ENCODE results near the gene SHROOM1.

SHROOM1 gene

DNA sequence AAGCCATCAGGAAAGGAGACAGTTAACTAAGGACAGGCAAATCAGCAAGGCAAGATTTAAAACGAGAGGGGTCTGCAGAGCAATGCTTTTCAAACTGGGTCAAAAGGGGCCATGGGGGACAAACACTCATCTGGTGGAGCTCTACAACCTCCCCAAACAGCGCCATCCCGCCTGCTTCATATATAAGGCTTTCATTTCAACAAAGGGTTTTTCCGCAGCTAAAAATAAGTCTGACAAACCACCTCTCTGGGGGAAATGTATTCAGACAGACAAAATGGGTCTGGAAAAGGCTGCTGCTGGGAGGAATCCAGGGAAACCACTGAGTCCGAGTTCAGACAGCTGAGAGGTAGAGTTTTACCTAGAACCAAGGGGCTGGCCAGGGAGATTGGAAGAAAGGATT, 45.1 kb downstream of the SHROOM1 start:
- H3K27ac Mint-ChIP-seq: no peak overlapping the region
- no peaks in the 10 kb centered on the region for H3K9me3 Mint-ChIP-seq
- no peak for ATAC-seq
- H3K27me3 Mint-ChIP-seq: peaks cover 30% of the 10 kb centered on the region
- DNase-seq: no peak
- H3K4me1 Mint-ChIP-seq: peaks cover 19% of the 10 kb centered on the region
- H3K4me3 Mint-ChIP-seq: no peak overlapping the region

GRCh38 chr5:132782101-132782500, 48.3 kb downstream of the SHROOM1 start:
- Mint-ChIP-seq H3K27me3 (peaks cover 56% of the 10 kb centered on the region), H3K27ac (no peak overlapping the region), H3K4me3 (no peak overlapping the region), H3K9me3 (no peaks in the 10 kb centered on the region), H3K4me1 (peaks cover 33% of the 10 kb centered on the region)
- no peak for ATAC-seq
- DNase-seq: no peak

DNA sequence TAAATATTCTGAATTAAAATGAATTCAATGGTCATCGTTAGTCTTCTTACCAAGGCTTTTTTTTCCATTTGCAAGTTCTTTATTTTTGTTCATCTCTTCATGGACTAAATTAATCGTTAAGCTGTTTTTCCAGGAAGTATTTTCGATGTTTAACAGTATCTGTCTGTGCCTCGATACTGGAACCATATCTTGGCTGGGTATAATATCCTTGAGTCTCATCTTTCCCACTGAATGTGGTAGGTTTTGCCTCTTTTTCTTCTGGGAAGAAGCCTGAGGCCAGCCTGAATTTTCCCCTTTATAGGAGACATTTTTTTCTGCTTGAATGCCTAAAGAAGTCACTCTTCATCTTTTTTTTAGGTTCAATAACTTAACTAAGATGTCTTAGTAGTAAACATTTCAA, 49.4 kb downstream of the SHROOM1 start:
- Mint-ChIP-seq H3K9me3 (no peaks in the 10 kb centered on the region), H3K4me1 (peaks cover 39% of the 10 kb centered on the region), H3K4me3 (no peak overlapping the region), H3K27ac (no peak overlapping the region), H3K27me3 (peaks cover 54% of the 10 kb centered on the region)
- ATAC-seq: no peak
- no peak for DNase-seq

- H3K27ac Mint-ChIP-seq: no peak overlapping the region
- no peaks in the 10 kb centered on the region for H3K9me3 Mint-ChIP-seq
- peaks cover 49% of the 10 kb centered on the region for H3K27me3 Mint-ChIP-seq
- peaks cover 44% of the 10 kb centered on the region for H3K4me1 Mint-ChIP-seq
- ATAC-seq (no peak), DNase-seq (no peak)
- no peak overlapping the region for H3K4me3 Mint-ChIP-seq
These were observed 49.9 kb downstream of the SHROOM1 start for GRCh38 chr5:132780577-132780976.

DNA sequence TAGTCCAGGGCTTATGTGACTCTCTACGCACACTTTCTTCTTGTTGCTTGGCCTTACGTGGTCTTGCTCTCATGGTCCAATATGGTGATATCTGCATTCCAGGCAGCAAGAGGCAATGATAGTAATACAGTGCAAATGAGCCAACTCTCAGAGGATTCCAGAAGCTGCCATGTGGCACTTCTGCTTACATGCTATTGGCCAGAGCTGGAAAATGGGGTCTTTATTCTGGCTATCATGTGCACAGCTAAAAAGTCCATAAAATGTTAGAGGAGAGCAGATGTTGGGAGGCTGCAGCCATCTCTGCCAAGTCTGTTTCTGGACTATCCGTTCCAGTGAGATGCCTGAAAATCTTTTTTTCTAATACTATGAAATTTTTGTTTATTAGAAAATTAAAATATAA, 50.5 kb downstream of the SHROOM1 start:
- Mint-ChIP-seq H3K4me1 (peaks cover 43% of the 10 kb centered on the region), H3K9me3 (no peaks in the 10 kb centered on the region), H3K27me3 (peaks cover 47% of the 10 kb centered on the region), H3K27ac (no peak overlapping the region), H3K4me3 (no peak overlapping the region)
- ATAC-seq (no peak), DNase-seq (no peak)

GRCh38 chr5:132778856-132779255, 51.6 kb downstream of the SHROOM1 start:
- Mint-ChIP-seq H3K27ac (no peak overlapping the region), H3K9me3 (no peaks in the 10 kb centered on the region), H3K4me3 (no peak overlapping the region), H3K4me1 (peaks cover 41% of the 10 kb centered on the region), H3K27me3 (peaks cover 56% of the 10 kb centered on the region)
- no peak for ATAC-seq
- DNase-seq: no peak

DNA sequence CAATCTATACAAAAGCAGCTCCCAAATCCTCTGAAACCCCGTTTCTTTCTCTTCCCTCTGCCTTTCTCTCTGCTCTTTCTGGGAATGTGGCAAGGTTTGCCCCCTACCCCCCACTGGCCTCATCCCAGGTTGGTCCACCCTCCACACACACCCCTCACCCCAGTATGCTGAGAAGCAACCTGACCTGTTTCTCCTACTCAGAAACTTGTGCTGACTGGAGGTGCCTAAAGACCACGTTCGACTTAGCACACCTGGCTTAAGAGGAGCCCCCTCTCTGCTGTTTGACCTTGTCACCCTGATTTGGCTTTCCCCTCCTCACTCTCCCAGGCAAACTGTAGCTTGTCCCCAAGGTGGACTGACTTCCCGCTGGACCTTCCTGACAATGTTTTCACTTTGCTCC, 52.3 kb downstream of the SHROOM1 start:
- DNase-seq: no peak
- no peaks in the 10 kb centered on the region for H3K9me3 Mint-ChIP-seq

GRCh38 chr5:132777209-132778069, 53.0 kb downstream of the SHROOM1 start, which contains the start of gene SEPTIN8:
SEPTIN8 (minus strand) TSS chr5:132777239; CDS start chr5:132777137, 102 bp downstream.
- Mint-ChIP-seq H3K27me3 (peaks cover 56% of the 10 kb centered on the region), H3K4me3 (peak within 1 kb of the TSS; percentile 79 to 84), H3K4me1 (peaks cover 41% of the 10 kb centered on the region), H3K9me3 (no peaks in the 10 kb centered on the region), H3K27ac (peak within 1 kb of the TSS; percentile 20 to 91)
- DNase-seq (peak; percentile 52 to 59), ATAC-seq (peak; percentile 78)

More for the DNA sequence above, 52.3 kb downstream of the SHROOM1 start:
- Mint-ChIP-seq H3K27ac (peak overlapping the region; percentile 19 to 91), H3K27me3 (peaks cover 56% of the 10 kb centered on the region), H3K4me3 (peak overlapping the region; percentile 79), H3K4me1 (peaks cover 41% of the 10 kb centered on the region)
- no peak for ATAC-seq

GRCh38 chr5:132776938-132777208, 53.6 kb downstream of the SHROOM1 start:
- Mint-ChIP-seq H3K4me3 (no peak overlapping the region), H3K4me1 (peaks cover 41% of the 10 kb centered on the region), H3K27me3 (peaks cover 51% of the 10 kb centered on the region), H3K9me3 (no peaks in the 10 kb centered on the region), H3K27ac (no peak overlapping the region)
- no peak for ATAC-seq
- no peak for DNase-seq

DNA sequence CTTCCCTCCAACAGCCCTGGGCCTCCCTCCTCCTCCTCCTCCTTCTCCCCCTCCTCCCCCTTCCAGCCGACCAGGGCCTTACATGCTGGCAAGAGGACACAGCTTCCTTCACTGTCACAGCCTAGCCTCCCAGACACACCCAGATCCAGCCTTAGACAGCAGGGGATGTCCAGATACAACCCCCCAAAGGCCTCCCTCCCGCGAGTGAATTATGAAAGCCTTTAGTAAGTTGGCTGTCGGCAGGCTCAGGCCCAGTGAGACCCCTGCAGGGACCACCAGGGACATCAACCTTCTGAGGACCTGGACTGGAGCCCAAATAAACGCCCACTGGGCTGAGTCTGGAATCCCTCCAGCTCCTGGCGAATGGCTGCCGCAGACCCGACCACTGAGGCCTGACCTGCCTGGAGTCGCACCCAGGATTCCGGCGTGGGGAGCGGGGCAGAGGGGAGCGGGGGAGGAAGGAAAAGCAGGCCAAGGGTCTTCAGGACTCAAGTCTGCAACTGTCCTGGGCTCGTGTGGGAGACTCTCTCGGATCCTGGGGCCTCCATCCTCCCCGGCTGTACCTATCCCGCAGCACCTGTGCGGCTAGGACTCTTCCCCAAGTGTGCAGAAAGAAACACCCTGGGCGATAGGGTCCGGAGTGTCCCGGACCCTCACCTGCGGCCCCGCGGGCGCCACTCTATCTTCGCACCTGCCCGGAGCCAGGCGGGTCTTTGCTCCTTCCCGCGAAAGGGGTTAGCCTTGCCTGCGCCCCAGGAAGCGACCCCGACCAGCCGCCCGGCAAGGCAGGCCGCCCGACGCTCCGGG, 54.1 kb downstream of the SHROOM1 start:
- ATAC-seq: peak; percentile 51
- no peaks in the 10 kb centered on the region for H3K9me3 Mint-ChIP-seq
- peak overlapping the region in 1 of 2 donors; percentile 20 for H3K27ac Mint-ChIP-seq
- peak; percentile 12 to 17 for DNase-seq
- peak overlapping the region; percentile 74 to 84 for H3K4me3 Mint-ChIP-seq
- peaks cover 45% of the 10 kb centered on the region for H3K27me3 Mint-ChIP-seq
- peaks cover 36% of the 10 kb centered on the region for H3K4me1 Mint-ChIP-seq

- peaks cover 42% of the 10 kb centered on the region for H3K27me3 Mint-ChIP-seq
- ATAC-seq (no peak), DNase-seq (no peak)
- peaks cover 29% of the 10 kb centered on the region for H3K4me1 Mint-ChIP-seq
- H3K9me3 Mint-ChIP-seq: no peaks in the 10 kb centered on the region
- peak overlapping the region in 1 of 2 donors; percentile 74 for H3K4me3 Mint-ChIP-seq
- no peak overlapping the region for H3K27ac Mint-ChIP-seq
These were observed 54.9 kb downstream of the SHROOM1 start for GRCh38 chr5:132775476-132775961.

GRCh38 chr5:132774896-132775295, 55.6 kb downstream of the SHROOM1 start:
- peaks cover 39% of the 10 kb centered on the region for H3K27me3 Mint-ChIP-seq
- no peak for DNase-seq
- H3K4me1 Mint-ChIP-seq: peaks cover 26% of the 10 kb centered on the region
- H3K27ac Mint-ChIP-seq: peak overlapping the region in 1 of 2 donors; percentile 61
- no peaks in the 10 kb centered on the region for H3K9me3 Mint-ChIP-seq
- no peak overlapping the region for H3K4me3 Mint-ChIP-seq
- no peak for ATAC-seq

GRCh38 chr5:132774406-132774805, 56.0 kb downstream of the SHROOM1 start:
- H3K27ac Mint-ChIP-seq: no peak overlapping the region
- DNase-seq (no peak), ATAC-seq (no peak)
- H3K27me3 Mint-ChIP-seq: peaks cover 34% of the 10 kb centered on the region
- H3K9me3 Mint-ChIP-seq: no peaks in the 10 kb centered on the region
- H3K4me3 Mint-ChIP-seq: no peak overlapping the region
- H3K4me1 Mint-ChIP-seq: peaks cover 23% of the 10 kb centered on the region

DNA sequence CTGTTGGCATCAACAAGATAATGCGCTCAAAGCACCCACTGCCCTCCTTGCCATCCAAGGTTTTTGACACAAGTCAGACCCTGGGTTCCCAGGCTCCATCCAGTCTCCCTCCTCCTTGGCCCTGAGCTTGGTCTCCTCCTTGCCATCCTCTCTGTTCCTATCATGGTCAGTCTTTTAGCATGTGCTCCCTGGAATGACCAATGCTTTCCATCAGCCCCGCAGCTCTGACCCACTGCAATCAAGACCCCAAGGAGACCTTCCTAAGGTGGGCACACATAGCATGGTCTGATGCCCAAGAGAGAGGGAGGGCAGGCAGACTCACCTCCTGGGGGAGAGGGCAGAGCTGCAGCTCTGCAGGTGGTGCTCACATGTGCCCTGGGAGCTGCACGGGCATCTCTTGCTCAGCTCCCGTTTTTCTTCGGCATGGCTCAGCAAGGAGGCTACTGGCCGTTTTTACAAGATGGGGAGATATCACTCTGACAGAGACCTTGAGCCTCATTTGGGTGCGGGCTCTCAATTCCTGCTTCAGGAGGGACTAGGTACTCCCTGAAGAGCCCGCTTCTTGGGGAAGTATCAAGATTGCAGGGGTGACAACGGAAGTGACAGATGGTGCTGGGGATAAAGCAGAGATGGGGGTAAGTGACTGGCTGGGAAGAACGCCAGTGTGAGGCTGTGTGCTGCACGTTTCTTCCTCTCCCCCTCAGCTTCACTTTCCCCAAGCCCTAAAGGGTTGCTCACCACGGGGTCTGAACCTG, 56.7 kb downstream of the SHROOM1 start:
- DNase-seq (no peak), ATAC-seq (no peak)
- peaks cover 23% of the 10 kb centered on the region for H3K4me1 Mint-ChIP-seq
- H3K4me3 Mint-ChIP-seq: no peak overlapping the region
- no peaks in the 10 kb centered on the region for H3K9me3 Mint-ChIP-seq
- peak overlapping the region in 1 of 2 donors; percentile 81 for H3K27ac Mint-ChIP-seq
- peaks cover 28% of the 10 kb centered on the region for H3K27me3 Mint-ChIP-seq

- no peak for DNase-seq
- no peak for ATAC-seq
- H3K27ac Mint-ChIP-seq: peak overlapping the region in 1 of 2 donors; percentile 81
- H3K9me3 Mint-ChIP-seq: no peaks in the 10 kb centered on the region
- no peak overlapping the region for H3K4me3 Mint-ChIP-seq
- H3K27me3 Mint-ChIP-seq: peaks cover 21% of the 10 kb centered on the region
- H3K4me1 Mint-ChIP-seq: peaks cover 25% of the 10 kb centered on the region
These were observed 57.3 kb downstream of the SHROOM1 start for GRCh38 chr5:132773114-132773513.
